ENCODE results near the gene CDKN2C.
"Not testable (repeated sequence)": the region's sequence is repeated elsewhere in the genome, so short reads cannot be mapped to it uniquely, and the experiment has no call there.

The CDKN2C gene

DNA sequence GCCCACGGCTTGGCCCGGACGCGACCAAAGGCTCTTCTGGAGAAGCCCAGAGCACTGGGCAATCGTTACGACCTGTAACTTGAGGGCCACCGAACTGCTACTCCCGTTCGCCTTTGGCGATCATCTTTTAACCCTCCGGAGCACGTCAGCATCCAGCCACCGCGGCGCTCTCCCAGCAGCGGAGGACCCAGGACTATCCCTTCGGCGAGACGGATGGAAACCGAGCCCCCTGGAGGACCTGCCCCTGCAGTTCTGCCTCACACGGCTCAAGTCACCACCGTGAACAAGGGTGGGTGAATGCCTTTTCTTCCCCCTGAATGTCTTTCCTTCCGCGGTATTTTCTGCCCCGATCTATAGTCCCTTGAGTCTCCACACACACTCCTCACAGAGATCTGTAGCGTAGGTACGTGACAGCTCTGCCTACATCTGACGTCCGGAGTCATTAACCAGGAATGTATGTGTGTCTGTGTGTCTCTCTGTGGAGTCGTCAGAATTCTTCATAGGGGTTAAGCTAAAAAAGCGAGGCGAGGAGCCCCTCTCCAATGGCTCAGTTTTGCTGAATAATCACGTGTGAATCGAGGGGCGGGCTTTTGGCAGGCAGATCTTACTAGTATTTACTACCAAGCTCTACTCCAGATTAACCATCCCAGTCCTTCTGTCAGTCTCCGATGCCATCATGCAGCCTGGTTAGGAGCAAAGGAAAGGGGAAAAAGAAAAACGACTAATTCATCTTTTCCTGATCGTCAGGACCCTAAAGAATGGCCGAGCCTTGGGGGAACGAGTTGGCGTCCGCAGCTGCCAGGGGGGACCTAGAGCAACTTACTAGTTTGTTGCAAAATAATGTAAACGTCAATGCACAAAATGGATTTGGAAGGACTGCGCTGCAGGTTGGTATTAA, at the start of gene CDKN2C:
CDKN2C (plus strand) TSS at position 635 of the 898 bp plus-strand sequence; CDS start at position 759, 124 bp downstream.
- DNase-seq (ENCODE audit: low spot score) = peak; percentile 75

DNA sequence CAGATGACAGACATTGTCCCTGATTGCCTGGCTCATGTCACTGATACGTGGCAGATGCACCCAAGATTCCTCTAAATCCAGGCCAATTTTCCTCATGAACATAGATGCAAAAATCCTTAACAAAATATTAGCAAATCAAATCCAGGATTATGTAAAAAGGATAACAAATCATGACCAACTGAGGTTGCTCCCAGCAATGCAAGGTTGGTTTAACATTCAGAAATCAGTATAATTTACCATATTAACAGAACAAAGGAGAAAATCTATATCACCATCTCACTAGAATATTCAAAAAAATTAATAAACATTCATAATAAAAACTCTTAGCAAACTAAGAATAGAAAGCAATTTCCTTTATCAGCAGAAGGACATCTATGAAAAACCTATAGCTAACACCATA, 49.6 kb upstream of the CDKN2C start:
- DNase-seq (ENCODE audit: low spot score) = no peak

DNA sequence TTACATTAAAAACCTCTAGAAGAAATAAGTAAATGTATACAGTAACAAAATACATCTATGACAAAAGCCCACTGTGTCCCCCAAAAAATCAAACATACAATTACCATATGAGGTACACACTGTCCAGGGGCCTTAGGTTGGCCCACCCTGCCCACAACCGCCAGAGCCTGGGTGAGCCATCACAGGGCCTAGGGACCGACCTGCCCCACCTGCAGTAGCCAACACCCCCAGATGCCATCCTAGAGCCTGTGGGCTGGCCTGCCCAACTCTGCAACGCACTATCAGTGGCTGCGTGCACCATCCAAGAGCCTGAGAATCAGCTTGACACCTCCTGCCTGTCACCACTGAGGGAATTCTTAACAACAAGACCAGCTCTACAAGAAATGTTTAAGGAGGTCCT, 49.0 kb upstream of the CDKN2C start:
- DNase-seq (ENCODE audit: low spot score) = no peak

DNA sequence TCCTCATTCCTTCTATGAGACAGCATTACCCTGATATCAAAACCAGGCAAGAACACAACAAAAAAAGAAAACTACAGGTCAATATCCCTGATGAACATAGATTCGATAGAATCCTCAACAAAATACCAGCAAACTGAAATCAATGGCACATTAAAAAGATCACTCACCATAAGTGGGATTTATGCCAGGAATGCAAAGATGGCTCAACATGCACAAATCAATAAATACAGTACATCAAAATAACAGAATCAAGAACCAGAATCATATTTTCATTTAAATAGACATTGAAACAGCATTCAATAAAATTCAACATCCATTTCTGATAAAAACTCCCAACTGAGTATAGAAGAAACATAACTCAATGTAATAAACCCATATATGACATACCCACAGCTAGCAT, 46.5 kb upstream of the CDKN2C start:
- no peak for DNase-seq (ENCODE audit: low spot score)

DNA sequence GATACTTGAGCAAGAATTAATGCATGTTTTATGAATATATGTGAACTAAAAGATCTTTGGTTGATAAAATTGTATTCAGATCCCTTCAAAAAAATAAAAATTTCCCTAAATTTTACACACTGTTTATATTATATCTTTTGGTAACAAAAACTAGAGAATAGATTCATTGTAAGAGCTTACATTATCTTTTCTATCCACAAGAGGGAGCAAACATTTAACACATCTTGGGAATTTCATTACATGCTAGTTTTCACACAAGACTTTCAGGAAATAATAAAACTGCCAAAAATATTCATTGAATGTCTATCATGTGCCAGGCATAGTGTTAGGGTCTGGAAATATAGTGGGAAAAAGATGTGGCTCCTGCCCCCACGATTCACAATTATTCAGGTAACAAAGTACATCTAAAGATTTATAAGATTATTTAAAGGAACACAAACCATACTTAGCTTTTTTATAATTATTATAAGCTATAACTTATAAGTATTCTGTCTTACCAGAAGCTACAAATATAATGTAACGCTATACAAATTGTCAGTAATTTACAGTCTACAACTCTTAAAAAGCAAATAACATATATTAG, 40.6 kb upstream of the CDKN2C start:
- peak; percentile 66 for DNase-seq (ENCODE audit: low spot score)

DNA sequence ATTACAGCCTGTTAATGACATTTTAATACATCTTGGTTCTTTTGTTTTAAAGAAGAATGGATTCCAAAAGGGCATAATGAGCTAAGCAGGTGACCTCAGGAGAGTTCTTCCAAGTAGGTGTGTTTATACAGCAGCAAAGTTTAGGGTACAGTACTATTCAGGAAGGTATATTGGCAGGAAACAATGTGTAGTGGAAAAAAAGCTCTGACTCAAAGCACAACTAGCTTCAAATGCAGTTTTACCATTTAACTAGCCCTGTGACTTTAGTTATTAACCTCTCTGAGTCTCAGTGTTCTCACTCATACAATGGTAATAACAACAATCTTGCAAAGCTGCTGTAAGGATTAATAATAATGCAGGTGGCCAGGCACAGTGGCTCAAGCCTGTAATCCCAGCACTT, 39.9 kb upstream of the CDKN2C start:
- DNase-seq (ENCODE audit: low spot score) = no peak

DNA sequence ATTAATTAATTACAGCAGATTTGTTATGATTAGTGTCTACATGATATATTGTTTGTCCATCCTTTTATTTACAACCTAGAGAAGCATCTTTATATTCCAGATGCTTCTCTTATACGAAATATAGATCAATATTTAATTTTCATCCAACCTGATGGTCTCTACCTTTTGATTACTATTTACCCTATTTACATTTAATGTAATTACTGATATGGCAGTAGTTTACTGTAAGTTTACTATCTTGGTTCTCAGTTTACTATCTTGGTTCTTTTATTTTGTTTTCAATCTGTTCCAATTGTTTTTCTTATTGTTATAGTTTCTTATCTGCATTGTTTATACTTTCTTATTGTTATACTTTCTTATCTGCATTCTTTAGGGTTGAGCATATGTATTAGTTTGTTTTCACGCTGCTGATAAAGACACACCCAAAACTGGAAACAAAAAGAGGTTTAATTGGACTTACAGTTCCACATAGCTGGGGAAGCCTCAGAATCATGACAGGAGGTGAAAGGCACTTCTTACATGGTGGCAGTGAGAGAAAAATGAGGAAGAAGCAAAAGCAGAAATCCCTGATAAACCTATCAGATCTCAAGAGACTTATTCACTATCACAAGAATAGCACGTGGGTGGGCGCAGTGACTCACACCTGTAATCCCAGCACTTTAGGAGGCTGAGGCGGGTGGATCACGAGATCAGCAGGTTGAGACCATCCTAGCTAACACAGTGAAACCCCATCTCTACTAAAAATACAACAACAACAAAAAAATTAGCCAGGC, 38.9 kb upstream of the CDKN2C start:
- DNase-seq (ENCODE audit: low spot score) = no peak

DNA sequence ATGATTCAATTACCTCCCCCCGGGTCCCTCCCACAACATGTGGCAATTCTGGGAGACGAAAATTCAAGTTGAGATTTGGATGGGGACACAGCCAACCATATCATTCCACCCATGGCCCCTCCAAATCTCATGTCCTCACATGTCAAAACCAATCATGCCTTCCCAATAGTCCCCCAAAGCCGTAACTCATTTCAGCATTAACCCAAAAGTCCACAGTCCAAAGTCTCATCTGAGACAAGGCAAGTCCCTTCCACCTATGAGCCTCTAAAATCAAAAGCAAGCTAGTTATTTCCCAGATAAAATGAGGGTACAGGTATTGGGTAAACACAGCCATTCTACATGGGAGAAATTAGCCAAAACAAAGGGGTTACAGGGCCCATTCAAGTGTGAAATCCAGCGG, 38.0 kb upstream of the CDKN2C start:
- not testable (repeated sequence) for DNase-seq (ENCODE audit: low spot score)

DNA sequence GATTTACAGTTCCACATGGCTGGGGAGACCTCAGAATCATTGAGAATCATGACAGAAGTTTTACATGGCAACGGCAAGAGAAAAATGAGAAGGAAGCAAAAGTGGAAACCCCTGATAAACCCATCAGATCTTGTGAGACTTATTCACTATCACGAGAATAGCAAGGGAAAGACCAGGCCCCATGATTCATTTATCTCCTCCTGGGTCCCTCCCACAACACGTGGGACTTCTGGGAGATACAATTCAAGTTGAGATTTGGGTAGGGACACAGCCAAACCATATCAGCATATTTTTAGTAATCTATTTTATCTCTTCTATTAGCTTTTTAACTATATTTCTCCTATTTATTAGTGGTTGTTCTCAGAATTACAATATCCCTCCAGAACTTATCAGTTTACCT, 36.3 kb upstream of the CDKN2C start:
- DNase-seq (ENCODE audit: low spot score) = not testable (repeated sequence)

DNA sequence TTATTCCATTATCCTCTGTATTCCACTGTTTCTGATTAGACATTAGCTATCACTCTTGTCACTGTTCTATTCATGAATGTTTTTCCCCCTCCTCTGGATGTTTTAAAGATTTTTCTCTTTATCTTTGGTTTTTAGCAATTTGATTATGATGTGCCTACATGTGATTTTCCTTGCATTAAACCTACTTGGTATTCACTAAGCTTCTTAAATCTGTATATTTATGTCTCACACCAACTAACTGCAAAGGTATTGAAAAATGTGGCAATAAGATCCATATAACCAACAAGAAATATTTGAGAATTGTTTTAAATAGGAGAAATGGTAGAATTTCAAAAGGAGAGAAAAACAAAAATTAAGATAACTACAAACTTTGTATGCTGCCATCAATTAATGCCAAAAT, 35.2 kb upstream of the CDKN2C start:
- no peak for DNase-seq (ENCODE audit: low spot score)

DNA sequence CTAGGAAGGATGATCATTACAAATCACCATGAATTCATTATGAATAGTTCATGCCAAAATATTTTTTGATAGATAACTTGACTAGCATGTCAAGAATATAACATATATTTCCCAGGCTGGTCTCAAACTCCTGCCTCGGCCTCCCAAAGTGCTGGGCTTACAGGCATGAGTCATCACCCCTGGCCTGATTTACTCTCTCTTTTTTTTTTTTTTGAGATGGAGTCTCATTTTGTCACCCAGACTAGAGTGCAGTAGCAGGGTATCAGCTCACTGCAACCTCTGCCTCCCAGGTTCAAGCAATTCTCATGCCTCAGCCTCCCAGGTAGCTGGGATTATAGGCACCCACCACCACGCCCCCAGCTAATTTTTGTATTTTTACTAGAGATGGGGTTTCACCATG, 34.8 kb upstream of the CDKN2C start:
- not testable (repeated sequence) for DNase-seq (ENCODE audit: low spot score)

DNA sequence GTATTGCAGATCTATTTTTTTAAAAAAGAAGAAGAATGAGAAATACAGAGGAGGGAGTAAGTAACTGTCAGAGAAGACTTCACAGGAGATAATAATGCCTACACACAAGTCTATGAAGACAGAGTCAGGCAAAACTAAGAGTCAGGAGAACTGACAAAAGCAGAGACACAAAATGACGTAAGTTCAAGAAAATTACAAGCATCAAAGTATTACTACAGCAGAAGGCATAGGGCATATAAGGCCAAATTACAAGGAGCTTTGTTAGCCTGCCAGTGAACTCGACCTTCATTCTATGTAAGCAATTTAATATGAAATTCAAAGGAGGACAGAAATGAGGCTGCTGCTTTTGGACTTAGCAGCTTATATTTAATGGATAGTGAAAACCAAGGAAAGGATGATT, 33.7 kb upstream of the CDKN2C start:
- no peak for DNase-seq (ENCODE audit: low spot score)

DNA sequence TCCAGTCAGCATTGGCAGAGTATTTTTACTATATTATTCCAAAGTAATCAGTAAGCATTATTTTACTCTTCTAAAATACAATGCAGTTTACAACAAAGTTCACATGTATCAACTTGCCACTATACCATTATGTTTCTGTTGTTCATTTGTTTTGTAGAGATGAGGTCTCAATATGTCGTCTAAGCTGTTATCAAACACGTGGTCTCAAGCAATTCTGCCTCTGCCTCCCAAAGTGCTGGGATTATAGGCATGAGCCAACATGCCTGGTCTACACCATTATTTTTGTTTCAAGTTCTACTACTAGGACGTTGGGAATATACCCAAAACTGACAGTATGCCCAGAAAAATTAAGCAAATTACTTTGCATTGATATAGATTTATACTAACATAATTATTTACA, 29.8 kb upstream of the CDKN2C start:
- no peak for DNase-seq (ENCODE audit: low spot score)

DNA sequence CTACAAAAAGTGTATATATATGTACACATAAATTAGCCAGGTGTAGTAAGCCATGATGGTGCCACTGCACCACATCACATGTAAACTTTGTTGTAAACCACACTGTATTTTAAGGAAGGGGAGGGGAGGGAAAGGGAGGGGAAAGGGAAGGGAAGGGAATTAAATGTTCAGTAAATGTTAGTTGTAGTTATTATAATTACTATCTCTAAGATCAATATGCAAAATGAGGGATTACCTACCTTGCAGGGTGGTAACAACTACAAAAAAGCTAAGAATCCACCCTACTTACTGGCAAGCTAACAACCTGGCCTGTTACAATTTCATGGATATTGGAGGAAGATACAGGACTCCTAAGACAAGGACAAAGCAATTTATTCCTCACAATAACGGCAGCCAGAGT, 27.7 kb upstream of the CDKN2C start:
- no peak for DNase-seq (ENCODE audit: low spot score)

DNA sequence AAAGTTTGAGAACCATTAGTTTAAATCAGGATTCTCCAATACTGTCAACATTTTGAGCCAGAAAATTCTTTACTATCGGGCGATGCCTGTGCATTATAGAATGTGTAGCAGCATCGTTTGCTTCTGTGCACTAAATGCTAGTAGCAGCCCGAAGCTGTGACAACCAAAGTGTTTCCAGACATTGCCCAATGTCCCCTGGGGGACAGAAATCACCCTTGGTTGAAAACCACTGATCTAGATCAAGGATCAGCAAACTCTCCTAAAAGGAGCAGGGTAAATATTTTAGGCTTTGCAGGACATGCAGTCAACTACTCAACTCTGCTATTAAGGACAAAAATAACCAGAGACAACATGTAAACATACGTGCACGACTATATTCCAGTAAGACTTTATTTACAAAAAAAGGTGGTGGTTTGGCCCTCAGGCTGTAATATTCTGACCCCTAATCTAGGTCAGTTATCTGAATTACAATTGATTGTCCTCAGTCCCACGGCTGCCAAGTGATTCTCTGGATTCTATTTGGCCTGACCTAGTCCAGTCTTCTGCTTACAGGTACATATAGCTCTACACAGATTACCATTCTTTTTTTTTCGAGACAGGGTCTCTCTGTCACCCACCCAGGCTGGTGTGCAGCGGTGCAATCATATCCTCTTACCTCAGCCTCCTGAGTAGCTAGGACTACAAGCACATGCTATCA, 20.6 kb upstream of the CDKN2C start:
- no peak for DNase-seq (ENCODE audit: low spot score)

DNA sequence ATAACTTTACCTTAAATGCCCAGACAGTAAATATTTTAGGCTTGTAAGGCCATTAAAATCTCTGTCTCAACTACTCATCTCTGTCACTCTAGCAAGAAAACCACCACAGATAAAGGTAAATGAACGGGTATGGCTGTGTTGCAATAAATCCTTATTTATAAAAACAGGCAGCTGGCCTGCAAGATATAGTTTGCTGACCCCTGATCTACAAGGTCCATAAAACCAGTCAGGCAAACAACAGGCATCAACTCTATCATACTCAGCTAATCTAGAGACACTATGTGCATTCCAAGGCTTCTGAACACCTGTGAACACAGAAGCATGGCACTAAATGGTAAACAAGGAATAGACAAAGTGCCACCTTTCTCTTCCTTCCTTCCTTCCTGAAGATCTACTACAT, 19.6 kb upstream of the CDKN2C start:
- DNase-seq (ENCODE audit: low spot score) = no peak

DNA sequence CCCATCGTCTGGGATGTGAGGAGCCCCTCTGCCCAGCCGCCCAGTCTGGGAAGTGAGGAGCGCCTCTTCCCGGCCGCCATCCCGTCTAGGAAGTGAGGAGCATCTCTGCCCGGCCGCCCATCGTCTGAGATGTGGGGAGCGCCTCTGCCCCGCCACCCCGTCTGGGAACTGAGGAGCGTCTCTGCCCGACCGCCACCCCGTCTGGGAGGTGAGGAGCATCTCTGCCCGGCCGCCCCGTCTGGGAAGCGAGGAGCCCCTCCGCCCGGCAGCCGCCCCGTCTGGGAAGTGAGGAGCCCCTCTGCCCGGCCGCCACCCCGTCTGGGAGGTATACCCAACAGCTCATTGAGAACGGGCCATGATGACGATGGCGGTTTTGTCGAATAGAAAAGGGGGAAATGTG, 17.5 kb upstream of the CDKN2C start:
- DNase-seq (ENCODE audit: low spot score) = not testable (repeated sequence)

DNA sequence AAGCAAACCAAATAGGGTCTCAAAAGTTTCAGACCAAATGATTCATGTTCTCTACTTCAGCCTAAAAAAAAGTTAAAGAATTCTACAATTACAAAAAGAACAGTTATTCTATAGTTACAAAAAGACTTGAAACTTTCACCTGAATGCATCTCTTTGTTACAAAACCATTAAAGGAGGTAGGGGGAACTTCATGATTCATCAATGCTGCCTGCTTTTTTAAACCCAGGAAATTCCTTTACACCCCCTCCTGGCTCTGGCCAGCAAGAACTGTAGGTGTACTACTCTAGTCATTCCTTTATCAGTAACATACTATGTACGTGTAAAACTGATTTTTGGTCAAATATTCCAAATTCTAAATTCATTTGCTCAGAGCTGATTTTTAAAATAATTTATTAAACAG, 14.9 kb upstream of the CDKN2C start:
- no peak for DNase-seq (ENCODE audit: low spot score)

DNA sequence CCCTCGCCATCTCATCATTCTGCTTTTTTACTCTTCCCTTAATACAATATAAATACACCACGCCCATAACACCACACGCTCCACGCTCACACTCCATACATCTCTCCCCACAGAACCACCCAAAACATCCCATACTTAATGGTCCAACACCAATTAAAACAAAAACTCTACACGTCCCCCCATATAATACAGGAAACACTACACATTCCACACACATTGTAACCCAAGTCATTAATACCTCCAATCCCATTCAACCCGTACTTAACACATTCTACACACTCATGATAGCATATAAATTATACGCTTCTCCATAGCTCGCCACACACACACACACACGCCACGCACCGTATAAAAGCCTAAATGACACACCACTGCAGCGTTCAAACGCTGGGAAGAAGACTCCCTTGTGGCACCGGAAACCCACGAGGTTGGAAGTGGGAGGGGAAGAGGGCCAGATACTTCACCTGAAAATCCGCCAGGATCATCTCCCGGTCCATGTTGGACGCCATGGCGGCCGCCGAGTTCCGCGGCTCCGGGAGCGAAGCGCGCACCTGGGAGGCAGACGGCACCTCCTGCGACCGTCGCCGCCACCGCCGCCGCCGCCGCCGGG, 10.6 kb upstream of the CDKN2C start:
- peak; percentile 23 for DNase-seq (ENCODE audit: low spot score)

DNA sequence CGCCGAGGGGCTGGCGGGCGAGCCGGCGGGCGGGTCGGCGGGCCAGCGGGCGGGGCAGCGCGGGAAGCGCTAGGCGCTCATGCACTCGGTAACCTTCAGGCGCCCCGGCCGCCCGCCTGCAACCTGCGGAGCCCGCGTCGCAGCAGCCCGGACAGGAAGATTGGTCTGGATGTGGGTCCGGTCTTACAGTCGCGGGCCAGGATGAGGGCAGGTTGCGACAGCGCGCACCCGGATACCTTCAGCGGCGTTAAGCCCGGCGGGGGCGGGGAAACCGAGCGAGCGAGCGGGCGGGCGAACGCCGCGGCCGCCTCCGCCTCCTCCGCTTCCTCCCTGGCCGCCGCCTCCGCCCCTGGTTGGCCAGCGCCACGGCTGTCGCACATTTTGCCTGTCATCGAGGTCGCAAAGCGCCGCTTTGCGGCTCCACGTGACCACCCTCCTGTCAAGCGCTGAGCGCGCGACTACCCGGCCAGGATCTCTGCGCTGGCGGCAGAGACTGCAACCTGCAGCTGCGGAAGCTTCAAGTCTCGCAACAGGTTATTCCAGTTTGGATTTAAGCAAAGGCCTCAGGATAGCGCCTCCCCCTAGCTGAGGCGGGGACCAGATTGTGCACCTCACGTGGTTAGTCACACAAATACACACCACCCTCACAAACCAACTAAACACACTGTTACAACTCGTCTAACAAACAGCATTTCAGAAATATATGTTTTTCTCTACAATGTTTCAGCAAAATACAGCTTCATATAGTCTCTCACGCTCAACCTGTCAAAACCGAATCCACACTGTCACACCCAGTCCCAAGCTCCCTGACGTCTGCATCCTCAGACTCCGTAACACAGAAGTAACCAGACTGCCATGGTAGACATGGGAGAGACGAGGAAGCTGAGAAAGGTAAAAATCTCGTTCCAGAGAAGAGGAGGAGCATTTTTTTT, 9.9 kb upstream of the CDKN2C start, which contains the start of gene FAF1:
FAF1 (minus strand) TSS at position 355 of the 932 bp plus-strand sequence. CDS start 456 bp downstream, outside the sequence.
- DNase-seq (ENCODE audit: low spot score) = peak; percentile 96

DNA sequence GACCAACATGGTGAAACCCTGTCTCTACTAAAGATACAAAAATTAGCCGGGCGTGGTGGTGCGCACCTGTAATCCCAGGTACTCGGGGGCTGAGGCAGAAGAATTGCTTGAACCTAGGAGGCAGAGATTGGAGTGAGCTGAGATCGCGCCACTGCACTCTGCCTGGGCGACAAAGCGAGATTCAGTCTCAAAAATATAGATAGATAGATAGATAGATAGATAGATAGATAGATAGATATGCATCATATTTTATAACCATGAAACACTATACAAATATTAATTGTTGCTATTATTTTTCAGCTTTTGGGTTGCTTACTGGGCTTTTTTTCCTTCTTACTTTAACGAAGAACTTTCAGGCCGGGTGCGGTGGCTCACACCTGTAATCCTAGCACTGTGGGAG, 5.2 kb upstream of the CDKN2C start:
- no peak for DNase-seq (ENCODE audit: low spot score)

Data from hematopoietic multipotent progenitor cell treated with erythropoietin and hydrocortisone succinate and interleukin-3 and kit ligand, for 15 days (in vitro differentiated cells).